PC-3 (cell line): ENCODE data around the gene NOSTRIN. TPM values are rescaled to one million over a fixed set of nuclear protein-coding genes. Genes with fewer than 3 reads are reported as not detected.

ENCODE experiments used
- ATAC-seq: fragments of 200-7000 bp; cut with Tn5 transposase; 2 replicates; pipeline ENCODE4 v1.9.1; 2020; ENCODE audit warnings: mild to moderate bottlenecking, moderate library complexity
- BruUV-seq: library from RNA; stranded (reverse); fragments of 400-500 nt; replicated peaks from 2 replicates; lab custom pipeline; 2021; lab: Mats Ljungman, UMichigan
- CTCF ChIA-PET: fragments of 300-600 bp; sonication (Branson Sonifier 250); formaldehyde crosslinking; loops from one replicate; lab custom pipeline; 2022; ENCODE audit warnings: antibody characterized with exemption; lab: Charles Lee
- POLR2A ChIA-PET: fragments of 300-600 bp; sonication (Branson Sonifier 250); formaldehyde crosslinking; loops from one replicate; lab custom pipeline; 2022; ENCODE audit warnings: antibody characterized with exemption; ENCODE audit not compliant: unreplicated experiment; lab: Charles Lee
- DNase-seq: peaks from one replicate; pipeline ENCODE4 v3.0.0-alpha.2; 2015
- H2AFZ ChIP-seq: fragments of 300-600 bp; sonication (generic); 2 replicates; pipeline ENCODE4 v1.6.0; 2016; ENCODE audit warnings: antibody characterized with exemption, low read length
- H3F3A ChIP-seq: fragments of 300-600 bp; sonication (generic); one replicate; pipeline ENCODE4 v1.6.0; 2017; ENCODE audit warnings: antibody characterized with exemption, low read length, control low read depth, mild to moderate bottlenecking; ENCODE audit not compliant: unreplicated experiment
- H3K27ac ChIP-seq: fragments of 300-600 bp; sonication (generic); 2 replicates; pipeline ENCODE4 v1.5.1; 2016; ENCODE audit warnings: mild to moderate bottlenecking, low read length
- H3K27me3 ChIP-seq: fragments of 300-600 bp; sonication (generic); 2 replicates; pipeline ENCODE4 v1.6.1; 2016; ENCODE audit warnings: low read length, mixed read lengths
- H3K36me3 ChIP-seq: fragments of 300-600 bp; sonication (generic); 2 replicates; pipeline ENCODE4 v1.6.1; 2016; ENCODE audit warnings: low read depth, mixed run types, low read length, mixed read lengths
- H3K4me1 ChIP-seq: fragments of 300-600 bp; sonication (generic); 2 replicates; pipeline ENCODE4 v1.5.1; 2016; ENCODE audit warnings: low read length; ENCODE audit not compliant: insufficient read depth
- H3K4me2 ChIP-seq: fragments of 300-600 bp; sonication (generic); 2 replicates; pipeline ENCODE4 v1.6.0; 2016; ENCODE audit warnings: low read length
- H3K4me3 ChIP-seq: fragments of 300-600 bp; sonication (generic); 2 replicates; pipeline ENCODE4 v1.5.1; 2016; ENCODE audit warnings: mild to moderate bottlenecking, low read length, mixed read lengths
- H3K79me2 ChIP-seq: fragments of 300-600 bp; sonication (generic); 2 replicates; pipeline ENCODE4 v1.6.1; 2017; ENCODE audit warnings: low read length, mixed read lengths
- H3K9ac ChIP-seq: fragments of 300-600 bp; sonication (generic); 2 replicates; pipeline ENCODE4 v1.6.0; 2016; ENCODE audit warnings: mild to moderate bottlenecking, low read length
- H3K9me2 ChIP-seq: fragments of 300-600 bp; sonication (generic); replicated peaks from 2 replicates; pipeline ENCODE4 v1.6.1; 2016; ENCODE audit warnings: mixed run types, low read length, mixed read lengths
- H3K9me3 ChIP-seq: fragments of 300-600 bp; sonication (generic); 2 replicates; pipeline ENCODE4 v1.6.1; 2016; ENCODE audit warnings: low read length, mixed read lengths
- H4K20me1 ChIP-seq: fragments of 300-600 bp; sonication (generic); 2 replicates; pipeline ENCODE4 v1.6.1; 2016; ENCODE audit warnings: low read length, mixed read lengths
- EZH2 ChIP-seq: fragments of 300-600 bp; sonication (generic); IDR thresholded peaks from one replicate; pipeline ENCODE4 v1.6.1; 2017; ENCODE audit warnings: antibody characterized with exemption, mild to moderate bottlenecking, low read length; ENCODE audit not compliant: unreplicated experiment
- EZH2phosphoT487 ChIP-seq: fragments of 300-600 bp; sonication (generic); IDR thresholded peaks from 2 replicates; pipeline ENCODE4 v1.6.1; 2018; ENCODE audit warnings: mild to moderate bottlenecking, antibody characterized with exemption, low read length, borderline replicate concordance
- intact Hi-C: fragments of 100-400 bp; cut with micrococcal nuclease; formaldehyde crosslinking; loops from 2 replicates; pipeline ENCODE4 v1.9.0; 2023
- total RNA-seq: library from RNA; depleted of rRNA; stranded (reverse); fragments of >200 nt; gene quantifications from 2 replicates; pipeline ENCODE4 v1.2.3, GENCODE V29; 2014
- TF ChIP-seq, protein P1 (sequence below): fragments of 300-600 bp; sonication (generic); conservative IDR thresholded peaks from 2 replicates; pipeline ENCODE4 v1.5.1; 2017; ENCODE audit warnings: antibody characterized with exemption, low read depth, mild to moderate bottlenecking, low read length

The NOSTRIN gene
- total RNA-seq, 1 experiment from 2014 or later = 1.1 TPM

DNA sequence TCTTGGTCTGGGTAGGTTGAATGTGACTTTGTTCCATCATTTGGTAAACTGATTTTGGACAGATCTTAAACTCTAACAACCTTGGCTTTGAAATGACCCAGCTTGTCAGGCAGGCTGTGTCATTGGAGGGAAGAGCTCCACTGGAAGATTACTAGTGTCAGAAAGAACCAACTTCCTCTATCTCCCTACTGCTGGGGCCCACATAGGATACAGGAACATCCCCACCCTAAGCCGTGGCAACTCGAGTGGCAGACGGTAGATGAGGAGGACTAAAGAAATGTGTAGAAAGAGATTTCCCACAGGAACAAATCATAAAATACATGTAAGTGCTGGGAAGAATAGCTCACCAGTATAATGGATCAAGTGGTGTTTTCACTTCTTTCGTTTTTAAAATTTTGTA, 94.3 kb downstream of the NOSTRIN start:
- no TSS peak for BruUV-seq
- TF ChIP-seq, protein P1, sequence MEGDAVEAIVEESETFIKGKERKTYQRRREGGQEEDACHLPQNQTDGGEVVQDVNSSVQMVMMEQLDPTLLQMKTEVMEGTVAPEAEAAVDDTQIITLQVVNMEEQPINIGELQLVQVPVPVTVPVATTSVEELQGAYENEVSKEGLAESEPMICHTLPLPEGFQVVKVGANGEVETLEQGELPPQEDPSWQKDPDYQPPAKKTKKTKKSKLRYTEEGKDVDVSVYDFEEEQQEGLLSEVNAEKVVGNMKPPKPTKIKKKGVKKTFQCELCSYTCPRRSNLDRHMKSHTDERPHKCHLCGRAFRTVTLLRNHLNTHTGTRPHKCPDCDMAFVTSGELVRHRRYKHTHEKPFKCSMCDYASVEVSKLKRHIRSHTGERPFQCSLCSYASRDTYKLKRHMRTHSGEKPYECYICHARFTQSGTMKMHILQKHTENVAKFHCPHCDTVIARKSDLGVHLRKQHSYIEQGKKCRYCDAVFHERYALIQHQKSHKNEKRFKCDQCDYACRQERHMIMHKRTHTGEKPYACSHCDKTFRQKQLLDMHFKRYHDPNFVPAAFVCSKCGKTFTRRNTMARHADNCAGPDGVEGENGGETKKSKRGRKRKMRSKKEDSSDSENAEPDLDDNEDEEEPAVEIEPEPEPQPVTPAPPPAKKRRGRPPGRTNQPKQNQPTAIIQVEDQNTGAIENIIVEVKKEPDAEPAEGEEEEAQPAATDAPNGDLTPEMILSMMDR = no peak
- no peak for TF ChIP-seq EZH2
- TF ChIP-seq EZH2phosphoT487 = no peak
- Histone ChIP-seq H3K9me2 (no peaks in the 10 kb centered on the region), H2AFZ (no peak overlapping the region), H3K36me3 (no peaks in the 10 kb centered on the region), H3K27me3 (peaks cover 25% of the 10 kb centered on the region), H3K4me1 (no peaks in the 10 kb centered on the region), H3K4me2 (no peak overlapping the region), H3K4me3 (no peak overlapping the region), H3K79me2 (no peaks in the 10 kb centered on the region), H3K9ac (no peak overlapping the region), H3K27ac (no peak overlapping the region), H3F3A (no peaks in the 10 kb centered on the region), H3K9me3 (no peaks in the 10 kb centered on the region), H4K20me1 (no peaks in the 10 kb centered on the region)
- DNase-seq = no peak
- intact Hi-C loops = no loop called here
- CTCF ChIA-PET = no interaction called here
- no peak for ATAC-seq
- POLR2A ChIA-PET = no interaction called here

DNA sequence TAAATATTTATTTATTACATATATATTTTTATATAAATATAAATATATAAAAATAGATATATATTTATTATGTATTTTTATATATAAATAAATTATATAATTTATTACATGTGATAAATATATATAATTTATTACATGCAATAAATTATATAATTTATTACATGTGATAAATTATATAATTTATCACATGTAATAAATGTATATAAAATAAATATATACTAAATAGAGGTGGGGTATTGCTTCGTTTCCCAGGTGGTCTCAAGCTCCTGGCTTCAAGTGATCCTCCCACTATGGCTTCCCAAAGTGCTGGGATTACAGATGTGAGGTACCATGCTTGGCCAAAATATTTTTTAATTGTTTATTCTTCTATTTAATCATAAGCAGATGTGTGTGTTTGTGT, 95.0 kb downstream of the NOSTRIN start:
- Histone ChIP-seq H3K27ac (no peak overlapping the region), H3K9me2 (no peaks in the 10 kb centered on the region), H3K27me3 (peaks cover 32% of the 10 kb centered on the region), H2AFZ (no peak overlapping the region), H3K79me2 (no peaks in the 10 kb centered on the region), H3F3A (no peaks in the 10 kb centered on the region), H3K9ac (no peak overlapping the region), H3K36me3 (no peaks in the 10 kb centered on the region), H3K9me3 (no peaks in the 10 kb centered on the region), H3K4me1 (no peaks in the 10 kb centered on the region), H4K20me1 (no peaks in the 10 kb centered on the region), H3K4me3 (no peak overlapping the region), H3K4me2 (no peak overlapping the region)
- intact Hi-C loops = no loop called here
- no peak for ATAC-seq
- BruUV-seq = no TSS peak
- POLR2A ChIA-PET = no interaction called here
- no peak for TF ChIP-seq EZH2phosphoT487
- TF ChIP-seq EZH2 = no peak
- TF ChIP-seq, protein P1 = no peak
- CTCF ChIA-PET = no interaction called here
- no peak for DNase-seq

DNA sequence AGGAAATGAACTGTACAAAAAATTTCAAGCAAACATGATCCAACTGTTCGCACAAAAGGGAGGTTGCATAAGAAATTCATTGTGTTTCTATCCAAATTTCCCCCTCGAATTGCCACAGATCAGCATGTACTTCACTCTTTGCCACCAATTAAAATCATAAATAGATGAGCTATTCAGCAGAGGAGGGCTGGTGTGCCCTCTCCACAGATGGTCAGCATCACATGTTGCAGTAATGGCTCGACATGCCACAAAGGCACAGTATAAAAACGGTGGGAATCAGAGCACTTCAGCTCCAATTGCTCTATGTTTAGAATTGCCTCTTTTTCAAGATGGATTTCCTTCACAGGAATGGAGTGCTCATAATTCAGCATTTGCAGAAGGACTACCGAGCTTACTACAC, 98.6 kb downstream of the NOSTRIN start, which contains the start of gene G6PC2:
TSS of gene G6PC2 (plus strand) at position 289 of the 400 bp plus-strand sequence. CDS start at position 330, 41 bp downstream.
- BruUV-seq = no TSS peak
- H3K4me3 ChIP-seq = no peak within 1 kb of the TSS
- intact Hi-C loops = no loop called here
- ChIA-PET CTCF (no interaction called here), POLR2A (no interaction called here)
- H2AFZ ChIP-seq = no peak within 1 kb of the TSS
- H3K4me2 ChIP-seq = no peak within 1 kb of the TSS
- no peaks in the 10 kb centered on the region for H3F3A ChIP-seq
- no peaks in the 10 kb centered on the region for H3K9me3 ChIP-seq
- H3K9ac ChIP-seq = no peak within 1 kb of the TSS
- no peaks in the 10 kb centered on the region for H3K9me2 ChIP-seq
- DNase-seq = no peak
- H3K79me2 ChIP-seq = no peaks in the 10 kb centered on the region
- H3K27me3 ChIP-seq = peaks cover 60% of the 10 kb centered on the region
- H3K36me3 ChIP-seq = no peaks in the 10 kb centered on the region
- no peaks in the 10 kb centered on the region for H4K20me1 ChIP-seq
- no peaks in the 10 kb centered on the region for H3K4me1 ChIP-seq
- ATAC-seq = no peak
- no peak for TF ChIP-seq EZH2
- no peak for TF ChIP-seq EZH2phosphoT487
- TF ChIP-seq, protein P1 = no peak
- no peak within 1 kb of the TSS for H3K27ac ChIP-seq
